Inflammatory macrophage (primary cell): ENCODE measurements around the gene IRF9.
A peak's percentile ranks its signal among the peaks of the same experiment; 100 is the strongest.

Experiments used
- DNase-seq, 2 donors: peaks; one replicate each; pipeline ENCODE4 v3.0.0-alpha.2; 2020 to 2022

The IRF9 gene

DNA sequence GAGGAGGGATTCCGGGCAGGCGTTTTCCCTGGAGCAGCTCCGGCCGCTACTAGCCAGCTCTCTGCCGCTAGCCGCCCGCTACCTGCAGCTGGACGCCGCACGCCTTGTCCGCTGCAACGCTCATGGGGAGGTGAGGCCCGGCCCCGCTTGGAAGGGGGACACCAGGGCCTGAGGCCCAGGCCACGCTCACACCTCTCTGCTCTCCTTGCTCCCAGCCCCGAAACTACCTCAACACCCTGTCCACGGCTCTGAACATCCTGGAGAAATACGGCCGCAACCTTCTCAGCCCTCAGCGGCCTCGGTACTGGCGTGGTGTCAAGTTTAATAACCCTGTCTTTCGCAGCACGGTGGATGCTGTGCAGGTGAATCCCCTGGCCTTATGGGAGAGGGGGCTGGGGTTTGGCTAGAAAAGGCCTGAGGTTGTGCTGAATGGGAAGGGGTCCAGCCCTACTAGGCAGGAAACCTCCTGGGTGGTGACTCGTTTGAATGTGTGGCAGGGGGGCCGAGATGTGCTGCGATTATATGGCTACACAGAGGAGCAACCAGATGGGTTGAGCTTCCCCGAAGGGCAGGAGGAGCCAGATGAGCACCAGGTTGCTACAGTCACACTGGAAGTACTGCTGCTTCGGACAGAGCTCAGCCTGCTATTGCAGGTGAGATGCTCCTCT lies 13.2 kb upstream of the IRF9 start:
- no peak for DNase-seq

DNA sequence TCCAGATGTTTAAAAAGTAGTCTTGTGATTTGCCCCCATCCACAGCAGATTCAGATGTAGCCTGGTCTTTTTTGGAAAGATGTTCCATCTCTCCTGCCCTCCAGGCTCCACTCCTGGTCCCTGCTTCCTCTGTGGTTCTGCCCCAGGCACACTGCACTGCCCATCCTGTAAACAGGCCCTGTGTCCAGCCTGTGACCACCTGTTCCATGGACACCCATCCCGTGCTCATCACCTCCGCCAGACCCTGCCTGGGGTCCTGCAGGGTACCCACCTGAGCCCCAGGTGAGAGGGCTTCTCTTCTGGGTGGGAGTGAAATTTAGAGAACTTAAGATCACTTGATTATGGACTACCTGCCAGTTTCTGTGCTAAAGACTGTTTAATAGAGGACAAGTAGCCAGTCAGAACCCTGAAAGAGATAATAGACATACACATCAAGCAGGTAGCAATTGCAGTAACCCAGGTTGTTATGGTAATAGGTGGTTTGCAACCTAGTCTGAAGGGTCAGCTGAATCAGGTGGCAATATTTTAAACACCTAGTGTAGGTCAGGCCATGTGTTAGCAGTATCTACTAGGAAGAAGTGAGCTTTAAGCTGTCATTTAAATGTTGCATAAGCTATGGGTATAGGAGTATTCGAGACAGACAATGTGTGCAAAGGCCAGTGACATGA lies 11.6 kb upstream of the IRF9 start:
- DNase-seq, result no peak

DNA sequence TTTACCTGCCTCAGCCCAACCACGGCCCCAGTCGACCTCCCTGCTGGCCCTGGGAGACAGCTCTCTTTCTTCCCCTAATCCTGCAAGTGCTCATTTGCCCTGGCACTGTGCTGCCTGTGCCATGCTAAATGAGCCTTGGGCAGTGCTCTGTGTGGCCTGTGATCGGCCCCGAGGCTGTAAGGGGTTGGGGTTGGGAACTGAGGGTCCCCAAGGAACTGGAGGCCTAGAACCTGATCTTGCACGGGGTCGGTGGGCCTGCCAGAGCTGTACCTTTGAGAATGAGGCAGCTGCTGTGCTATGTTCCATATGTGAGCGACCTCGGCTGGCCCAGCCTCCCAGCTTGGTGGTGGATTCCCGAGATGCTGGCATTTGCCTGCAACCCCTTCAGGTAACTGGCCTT lies 11.0 kb upstream of the IRF9 start:
- DNase-seq, result no peak

DNA sequence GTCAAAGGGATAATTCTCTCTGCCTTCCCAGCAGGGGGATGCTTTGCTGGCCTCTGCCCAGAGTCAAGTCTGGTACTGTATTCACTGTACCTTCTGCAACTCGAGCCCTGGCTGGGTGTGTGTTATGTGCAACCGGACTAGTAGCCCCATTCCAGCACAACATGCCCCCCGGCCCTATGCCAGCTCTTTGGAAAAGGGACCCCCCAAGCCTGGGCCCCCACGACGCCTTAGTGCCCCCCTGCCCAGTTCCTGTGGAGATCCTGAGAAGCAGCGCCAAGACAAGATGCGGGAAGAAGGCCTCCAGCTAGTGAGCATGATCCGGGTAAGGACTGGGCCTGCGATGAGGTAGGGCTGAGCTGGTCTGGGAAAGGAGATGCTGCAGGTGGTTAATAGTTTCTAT lies 10.5 kb upstream of the IRF9 start:
- no peak for DNase-seq

GRCh38 chr14:24150993-24151392 lies 10.1 kb upstream of the IRF9 start:
- DNase-seq, result no peak

- no peak for DNase-seq
These were observed 9.5 kb upstream of the IRF9 start for GRCh38 chr14:24151404-24152080.

DNA sequence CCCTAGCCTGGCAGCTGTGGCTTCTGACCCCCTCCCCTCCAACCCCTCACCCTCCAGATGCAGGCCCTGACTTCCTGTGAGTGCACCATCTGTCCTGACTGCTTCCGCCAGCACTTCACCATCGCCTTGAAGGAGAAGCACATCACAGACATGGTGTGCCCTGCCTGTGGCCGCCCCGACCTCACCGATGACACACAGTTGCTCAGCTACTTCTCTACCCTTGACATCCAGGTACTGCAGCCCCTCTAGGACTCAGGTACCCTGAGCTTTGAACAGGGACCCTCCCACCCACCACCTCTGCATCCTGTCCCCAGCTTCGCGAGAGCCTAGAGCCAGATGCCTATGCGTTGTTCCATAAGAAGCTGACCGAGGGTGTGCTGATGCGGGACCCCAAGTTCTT lies 6.0 kb upstream of the IRF9 start:
- no peak for DNase-seq

- DNase-seq, result no peak
These were observed 4.2 kb upstream of the IRF9 start for GRCh38 chr14:24156840-24157239.

GRCh38 chr14:24157331-24157730 lies 3.7 kb upstream of the IRF9 start:
- DNase-seq, result no peak

GRCh38 chr14:24159777-24160498 lies 1.1 kb upstream of the IRF9 start:
- DNase-seq, result no peak

DNA sequence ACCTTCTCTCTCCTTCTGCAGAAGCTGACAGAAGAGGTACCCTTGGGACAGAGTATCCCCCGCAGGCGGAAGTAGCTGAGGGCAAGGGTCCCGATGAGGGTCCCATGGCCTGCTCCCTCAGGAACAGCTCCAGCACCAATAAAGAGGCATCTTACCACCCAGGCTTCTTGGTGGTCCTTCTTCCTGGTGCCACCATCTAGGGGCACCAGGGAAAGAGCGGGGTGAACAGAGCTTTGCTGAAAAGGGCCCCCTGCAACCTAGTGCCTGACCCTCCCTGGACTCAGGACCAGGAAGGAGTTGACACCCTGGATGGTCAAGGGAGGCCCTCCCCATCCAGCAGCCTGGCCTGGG lies 591 bp upstream of the IRF9 start:
- no peak for DNase-seq

DNA sequence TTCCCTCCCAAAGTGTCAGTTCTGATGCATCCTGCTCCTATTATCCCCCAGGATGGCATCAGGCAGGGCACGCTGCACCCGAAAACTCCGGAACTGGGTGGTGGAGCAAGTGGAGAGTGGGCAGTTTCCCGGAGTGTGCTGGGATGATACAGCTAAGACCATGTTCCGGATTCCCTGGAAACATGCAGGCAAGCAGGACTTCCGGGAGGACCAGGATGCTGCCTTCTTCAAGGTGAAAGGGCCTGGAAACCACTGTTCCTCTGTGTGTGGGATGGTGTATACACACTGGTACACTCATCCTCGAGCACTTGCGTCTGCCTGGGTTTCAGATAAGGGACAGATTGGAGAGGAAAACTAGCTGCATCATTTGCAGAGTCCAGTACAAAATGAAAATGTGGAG lies 1.0 kb downstream of the IRF9 start:
- DNase-seq, result no peak

GRCh38 chr14:24164518-24164991 lies 3.5 kb downstream of the IRF9 start:
- DNase-seq, result no peak

- DNase-seq, result no peak
These were observed 4.7 kb downstream of the IRF9 start for GRCh38 chr14:24165785-24166184.

GRCh38 chr14:24167469-24168114 lies 6.5 kb downstream of the IRF9 start:
- peak; percentile 64 to 67 for DNase-seq

DNA sequence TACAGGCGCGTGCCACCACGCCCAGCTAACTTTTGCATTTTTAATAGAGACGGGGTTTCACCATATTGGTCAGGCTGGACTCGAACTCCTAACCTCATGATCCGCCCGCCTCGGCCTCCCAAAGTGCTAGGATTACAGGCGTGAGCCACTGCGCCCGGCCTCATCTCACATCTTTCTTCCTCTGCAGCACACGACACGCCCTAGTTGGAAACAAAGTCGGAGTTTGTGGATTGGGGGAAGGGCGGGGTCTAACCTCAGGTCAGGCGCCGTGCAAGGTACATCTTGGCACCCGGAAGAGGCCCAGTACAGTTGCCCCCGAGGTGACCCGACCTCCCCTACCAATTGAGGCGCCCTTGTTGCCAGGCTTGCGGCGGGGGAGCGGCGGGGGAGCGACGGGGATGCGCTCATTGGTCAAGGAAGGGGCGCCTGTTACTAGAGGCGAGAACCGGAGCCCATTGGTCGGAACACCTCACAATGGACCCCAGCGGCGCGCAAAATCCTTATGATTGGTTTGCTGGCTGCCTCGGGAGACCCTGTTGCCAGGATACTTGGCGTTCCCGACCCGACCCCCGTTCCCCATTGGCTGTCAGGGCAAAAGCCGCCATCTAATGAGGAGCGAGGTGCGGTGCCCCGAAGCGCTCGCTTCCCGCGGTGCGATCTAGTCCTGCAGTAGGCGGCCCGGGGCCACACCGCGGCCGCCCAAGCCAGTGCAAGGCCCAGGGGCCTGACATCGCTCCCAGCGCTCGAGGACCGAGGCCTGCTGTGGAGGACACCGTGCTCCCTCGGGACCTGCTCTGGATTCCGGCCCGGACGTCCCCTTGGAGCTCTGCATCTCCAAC lies 10.6 kb downstream of the IRF9 start, which contains the start of gene REC8:
REC8 (plus strand) TSS at position 659 of the 839 bp plus-strand sequence. CDS start 473 bp downstream, outside the sequence.
- DNase-seq, result peak in 1 of 2 donors; percentile 3

DNA sequence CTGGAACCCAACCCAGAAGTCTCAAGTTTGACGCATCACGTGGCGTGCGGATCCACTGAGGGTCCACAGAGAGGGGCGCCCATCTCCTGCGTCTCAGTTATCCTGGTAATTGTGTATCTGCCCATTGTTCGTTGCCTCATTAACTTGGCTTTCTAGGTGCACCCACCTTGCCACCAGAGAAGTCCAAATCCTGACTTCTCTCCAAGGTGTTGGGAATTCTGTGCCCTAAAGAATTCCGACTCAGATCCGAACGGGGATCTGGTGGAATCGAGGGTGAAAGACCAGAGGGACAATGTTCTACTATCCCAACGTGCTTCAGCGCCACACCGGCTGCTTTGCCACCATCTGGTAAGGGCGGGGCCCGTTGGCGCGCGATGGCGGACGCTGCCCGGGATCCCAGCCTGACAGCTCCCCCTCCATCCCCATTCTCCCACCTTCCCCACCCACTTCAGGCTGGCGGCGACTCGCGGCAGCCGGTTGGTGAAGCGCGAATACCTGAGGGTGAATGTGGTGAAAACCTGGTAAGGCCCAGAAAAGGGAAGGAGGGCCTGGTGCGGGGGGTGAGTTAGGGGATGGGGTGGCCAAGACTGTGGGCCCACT lies 11.3 kb downstream of the IRF9 start:
- DNase-seq, result no peak

DNA sequence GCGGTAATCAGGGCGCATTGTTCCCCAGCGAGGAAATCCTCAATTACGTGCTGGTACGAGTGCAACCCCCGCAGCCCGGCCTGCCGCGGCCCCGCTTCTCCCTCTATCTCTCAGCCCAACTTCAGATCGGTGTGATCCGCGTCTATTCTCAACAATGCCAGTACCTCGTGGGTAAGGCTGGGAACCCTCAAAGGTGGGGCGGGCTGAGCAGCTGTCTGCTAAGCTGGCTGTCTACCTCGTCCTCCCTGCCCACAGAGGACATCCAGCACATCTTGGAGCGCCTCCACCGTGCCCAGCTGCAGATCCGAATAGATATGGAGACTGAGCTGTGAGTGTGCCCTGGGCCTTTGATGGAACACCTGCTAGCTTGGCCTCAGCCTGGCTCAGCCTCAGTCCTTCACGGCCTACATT lies 11.8 kb downstream of the IRF9 start:
- no peak for DNase-seq

DNA sequence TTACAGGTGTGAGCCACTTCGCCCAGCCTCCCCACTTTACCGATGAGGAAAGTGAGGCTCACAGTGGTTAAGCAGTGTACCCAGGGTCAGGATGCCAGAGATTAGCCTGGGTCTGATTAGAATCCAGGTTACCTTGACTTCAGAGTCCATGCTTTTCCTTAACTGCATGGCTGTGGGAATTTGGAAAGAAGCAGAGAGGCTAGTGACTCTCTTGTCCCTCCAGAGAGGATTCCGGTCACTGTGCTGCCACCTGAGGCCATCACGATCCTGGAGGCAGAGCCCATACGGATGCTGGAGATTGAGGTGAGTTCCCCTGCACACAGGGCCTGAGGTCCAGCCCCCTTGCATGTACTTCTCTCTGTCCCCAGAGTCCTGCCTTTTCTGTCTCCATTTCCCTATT lies 15.5 kb downstream of the IRF9 start:
- DNase-seq, result no peak

DNA sequence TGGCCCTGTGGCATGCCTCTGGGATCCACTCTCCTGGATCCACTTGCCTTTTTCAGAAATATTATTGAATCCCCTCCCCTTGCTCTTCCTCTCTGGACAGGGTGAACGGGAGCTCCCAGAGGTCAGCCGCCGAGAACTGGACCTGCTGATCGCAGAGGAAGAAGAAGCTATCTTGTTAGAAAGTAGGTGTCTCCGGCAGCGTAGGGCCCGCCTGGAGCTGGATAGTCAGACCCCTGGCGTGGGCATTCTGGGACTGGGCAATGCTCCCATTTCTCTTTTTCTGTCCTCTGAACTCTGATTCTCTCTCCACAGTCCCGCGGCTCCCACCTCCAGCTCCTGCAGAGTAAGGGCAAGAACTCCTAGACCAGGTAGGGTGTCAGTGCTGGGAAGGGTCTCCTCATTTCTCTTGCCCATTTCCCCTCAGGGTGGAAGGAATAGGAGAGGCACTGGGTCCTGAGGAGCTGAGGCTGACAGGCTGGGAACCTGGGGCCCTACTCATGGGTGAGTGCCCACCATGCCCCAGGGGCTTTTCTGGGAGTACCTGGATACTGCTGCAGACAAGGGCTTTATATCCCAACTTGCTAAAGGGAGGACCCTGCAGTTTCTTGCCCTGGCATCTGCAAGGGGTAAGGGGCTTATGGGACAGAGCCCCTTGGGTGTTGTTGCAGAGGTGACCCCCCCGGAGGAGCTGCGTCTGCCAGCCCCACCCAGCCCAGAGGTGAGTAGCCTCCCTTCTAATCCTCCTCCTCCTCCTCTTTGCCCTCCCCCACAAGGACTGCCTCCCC lies 16.2 kb downstream of the IRF9 start:
- DNase-seq, result no peak
